ENCODE data around the gene QRICH1.

Gene QRICH1

DNA sequence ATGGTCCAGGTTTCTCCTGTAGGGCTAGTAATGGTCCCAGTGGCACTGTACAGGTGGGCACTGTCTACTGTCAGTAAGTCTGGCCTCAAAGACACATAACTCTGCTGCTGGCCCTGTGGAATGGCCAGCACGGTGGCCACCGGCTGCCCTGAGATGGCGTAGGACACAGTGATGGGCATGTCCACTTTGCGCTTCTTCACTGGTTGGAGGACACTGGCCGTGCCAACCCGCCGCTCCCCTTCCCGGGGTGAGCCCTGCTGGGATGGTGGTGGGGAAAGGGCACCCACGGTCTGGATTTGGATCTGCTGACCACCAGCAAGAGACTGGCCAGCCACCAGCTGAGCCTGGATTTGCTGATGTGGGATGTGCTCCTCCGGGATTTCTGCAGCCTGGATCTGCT is 36.6 kb downstream of the QRICH1 start:
- Mint-ChIP-seq H3K4me1 (peaks cover 13% of the 10 kb centered on the region), H3K4me3 (no peak overlapping the region), H3K9me3 (no peaks in the 10 kb centered on the region), H3K36me3 (ENCODE audit: insufficient read depth) (peaks cover 45% of the 10 kb centered on the region), H3K27ac (ENCODE audit: low read depth) (peak overlapping the region; percentile 27), H3K27me3 (no peaks in the 10 kb centered on the region)
- DNase-seq (ENCODE audit: low spot score in 2 of 2), result no peak
- no peak for ATAC-seq (replicated peaks; ENCODE audit: extremely low read depth, poor library complexity, severe bottlenecking)

DNA sequence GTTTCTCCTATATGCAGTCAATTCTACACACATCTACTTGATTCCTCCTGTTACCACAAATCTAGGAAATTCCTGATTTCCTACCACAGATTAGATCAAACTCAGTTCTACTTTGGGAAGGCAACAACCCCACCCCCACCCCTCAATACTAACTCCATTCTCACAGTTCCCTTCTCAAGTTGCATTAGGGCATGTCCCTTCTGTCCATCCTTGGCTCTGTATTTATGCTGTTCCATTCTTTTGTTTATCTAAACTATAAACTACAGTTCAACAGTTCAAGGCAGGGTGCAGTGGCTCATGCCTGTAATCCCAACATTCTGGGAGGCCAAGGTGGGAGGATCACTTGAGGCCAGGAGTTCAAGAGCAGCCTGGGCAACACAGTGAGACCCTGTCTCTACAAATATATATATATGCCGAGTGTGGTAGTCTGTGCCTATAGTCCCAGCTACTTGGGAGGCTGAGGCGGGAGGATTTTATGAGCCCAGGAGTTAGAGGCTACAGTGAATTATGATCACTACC is 39.5 kb downstream of the QRICH1 start:
- ATAC-seq (replicated peaks; ENCODE audit: extremely low read depth, poor library complexity, severe bottlenecking) (no peak), DNase-seq (ENCODE audit: low spot score in 2 of 2) (no peak)
- no peak overlapping the region for H3K4me3 Mint-ChIP-seq
- H3K36me3 Mint-ChIP-seq (ENCODE audit: insufficient read depth), result peaks cover 50% of the 10 kb centered on the region
- peaks cover 32% of the 10 kb centered on the region for H3K4me1 Mint-ChIP-seq
- no peaks in the 10 kb centered on the region for H3K27me3 Mint-ChIP-seq
- no peaks in the 10 kb centered on the region for H3K9me3 Mint-ChIP-seq
- H3K27ac Mint-ChIP-seq (ENCODE audit: low read depth), result no peak overlapping the region

DNA sequence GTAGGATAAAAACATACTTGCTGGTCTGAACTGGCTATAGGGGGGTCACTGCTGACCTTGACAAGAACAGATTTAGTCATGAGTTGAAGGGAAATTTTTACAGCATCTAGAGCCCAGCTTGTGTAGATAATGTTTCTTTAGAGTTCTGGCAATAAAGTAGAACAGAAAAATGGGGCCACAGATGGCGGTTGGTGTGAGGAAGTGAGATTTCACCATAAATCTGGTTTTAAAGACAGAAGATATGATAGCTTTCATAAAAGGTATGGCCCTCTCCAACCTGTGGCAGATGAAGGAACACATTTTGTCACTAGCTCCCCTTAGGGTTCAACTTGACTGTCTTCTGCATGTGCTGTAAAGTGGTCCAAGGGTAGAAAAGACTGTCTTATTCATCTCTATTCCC is 40.3 kb downstream of the QRICH1 start:
- H3K4me1 Mint-ChIP-seq, result peaks cover 32% of the 10 kb centered on the region
- H3K9me3 Mint-ChIP-seq, result no peaks in the 10 kb centered on the region
- no peak for DNase-seq (ENCODE audit: low spot score in 2 of 2)
- H3K4me3 Mint-ChIP-seq, result no peak overlapping the region
- H3K27me3 Mint-ChIP-seq, result no peaks in the 10 kb centered on the region
- ATAC-seq (replicated peaks; ENCODE audit: extremely low read depth, poor library complexity, severe bottlenecking), result no peak
- peaks cover 48% of the 10 kb centered on the region for H3K36me3 Mint-ChIP-seq (ENCODE audit: insufficient read depth)
- no peak overlapping the region for H3K27ac Mint-ChIP-seq (ENCODE audit: low read depth)

DNA sequence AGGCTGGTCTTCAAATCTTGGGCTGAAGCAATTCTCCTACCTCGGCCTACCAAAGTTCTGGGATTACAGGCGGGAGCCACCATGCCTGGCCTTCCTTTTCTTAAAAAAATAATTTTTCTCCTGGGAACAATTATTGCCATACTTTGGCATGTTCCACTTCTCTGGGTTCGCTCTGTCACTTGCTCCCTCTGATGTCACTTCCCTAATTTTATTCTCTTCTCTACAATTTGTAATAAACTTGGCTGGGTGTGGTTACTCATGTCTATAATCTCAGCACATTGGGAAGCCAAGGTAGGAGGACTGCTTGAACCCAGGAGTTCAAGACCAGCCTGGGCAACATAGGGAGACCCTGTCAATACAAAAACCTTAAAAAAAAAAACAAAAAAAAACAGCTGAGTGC is 58.6 kb downstream of the QRICH1 start:
- no peaks in the 10 kb centered on the region for H3K27me3 Mint-ChIP-seq
- H3K9me3 Mint-ChIP-seq, result no peaks in the 10 kb centered on the region
- H3K27ac Mint-ChIP-seq (ENCODE audit: low read depth), result no peak overlapping the region
- DNase-seq (ENCODE audit: low spot score in 2 of 2) (no peak), ATAC-seq (replicated peaks; ENCODE audit: extremely low read depth, poor library complexity, severe bottlenecking) (no peak)
- peaks cover 58% of the 10 kb centered on the region for H3K36me3 Mint-ChIP-seq (ENCODE audit: insufficient read depth)
- H3K4me3 Mint-ChIP-seq, result no peak overlapping the region
- H3K4me1 Mint-ChIP-seq, result peaks cover 10% of the 10 kb centered on the region

DNA sequence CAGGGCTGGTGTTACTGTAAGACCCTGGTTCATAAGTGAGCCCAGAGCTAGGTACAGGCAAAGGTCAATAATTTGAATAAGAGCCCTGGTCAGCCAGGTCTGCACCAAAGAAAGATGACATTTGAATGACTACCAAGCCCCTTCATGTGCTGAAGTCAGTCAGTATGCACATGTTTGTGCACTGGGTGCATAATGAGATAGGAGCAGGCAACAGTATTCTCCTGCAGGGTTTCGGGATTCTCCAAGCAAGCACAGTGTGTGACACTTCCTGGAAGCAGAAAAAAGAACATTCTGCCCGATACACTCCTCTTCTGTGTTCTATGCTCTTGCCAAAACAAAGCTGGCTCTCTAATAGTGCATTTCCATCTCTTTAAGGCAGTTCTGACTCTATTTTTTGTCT is 59.2 kb downstream of the QRICH1 start:
- peaks cover 58% of the 10 kb centered on the region for H3K36me3 Mint-ChIP-seq (ENCODE audit: insufficient read depth)
- no peak overlapping the region for H3K4me3 Mint-ChIP-seq
- H3K4me1 Mint-ChIP-seq, result peaks cover 10% of the 10 kb centered on the region
- no peaks in the 10 kb centered on the region for H3K9me3 Mint-ChIP-seq
- DNase-seq (ENCODE audit: low spot score in 2 of 2) (no peak), ATAC-seq (replicated peaks; ENCODE audit: extremely low read depth, poor library complexity, severe bottlenecking) (no peak)
- peak overlapping the region; percentile 19 for H3K27ac Mint-ChIP-seq (ENCODE audit: low read depth)
- no peaks in the 10 kb centered on the region for H3K27me3 Mint-ChIP-seq

DNA sequence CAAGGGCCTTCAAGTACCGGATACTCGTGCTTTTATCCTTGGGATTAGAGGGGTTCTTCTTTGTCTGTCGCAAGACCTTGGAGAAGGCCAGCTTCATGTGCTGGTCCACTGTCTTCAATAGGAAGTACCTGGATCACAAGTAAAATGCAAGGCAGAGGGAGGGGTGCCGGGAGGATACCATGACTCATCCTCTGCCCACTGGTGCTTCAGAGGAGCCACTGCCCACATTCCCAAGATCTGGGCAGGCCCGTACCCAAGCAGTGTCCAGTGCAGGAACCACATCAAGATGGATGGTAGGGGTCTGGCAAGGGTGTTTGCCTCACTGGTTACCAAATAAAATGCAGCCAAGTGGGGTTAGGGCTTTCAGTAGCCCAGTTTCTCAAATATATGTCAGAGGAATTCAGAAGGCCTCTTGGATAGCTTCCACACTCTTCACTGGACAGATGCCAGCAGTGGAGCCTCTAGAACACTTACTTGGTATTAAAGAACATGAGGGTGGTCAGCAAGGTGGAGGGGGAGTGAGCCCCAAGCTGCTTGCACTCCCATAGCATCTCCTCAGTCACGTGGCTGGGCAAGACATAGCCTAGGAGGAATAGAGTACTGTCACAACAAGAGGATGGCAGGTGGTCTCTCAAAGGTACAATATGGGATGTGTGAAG is 61.1 kb downstream of the QRICH1 start:
- H3K36me3 Mint-ChIP-seq (ENCODE audit: insufficient read depth), result peaks cover 62% of the 10 kb centered on the region
- DNase-seq (ENCODE audit: low spot score in 2 of 2) (no peak), ATAC-seq (replicated peaks; ENCODE audit: extremely low read depth, poor library complexity, severe bottlenecking) (no peak)
- H3K4me3 Mint-ChIP-seq, result no peak overlapping the region
- no peaks in the 10 kb centered on the region for H3K27me3 Mint-ChIP-seq
- H3K9me3 Mint-ChIP-seq, result no peaks in the 10 kb centered on the region
- no peak overlapping the region for H3K27ac Mint-ChIP-seq (ENCODE audit: low read depth)
- H3K4me1 Mint-ChIP-seq, result peaks cover 26% of the 10 kb centered on the region

DNA sequence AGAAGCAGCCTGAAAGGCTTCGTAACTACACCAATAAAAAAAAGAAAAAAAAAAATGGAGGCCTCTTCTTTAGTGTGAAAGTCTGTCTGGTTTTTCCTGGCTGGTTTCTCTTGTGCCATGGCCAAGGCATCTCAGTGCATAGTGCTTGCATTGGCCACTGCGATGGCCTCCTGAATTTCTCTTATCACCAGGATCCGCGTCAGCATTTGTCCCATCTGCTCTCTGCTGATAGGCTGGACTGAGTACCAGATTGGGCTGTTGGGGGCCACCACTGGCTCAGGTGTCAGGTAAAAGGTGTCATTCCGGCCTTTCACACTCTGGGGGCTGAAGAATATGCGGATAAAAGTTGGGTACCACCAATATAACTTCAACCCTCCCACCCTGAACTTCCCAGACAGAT is 63.5 kb downstream of the QRICH1 start:
- peaks cover 28% of the 10 kb centered on the region for H3K4me1 Mint-ChIP-seq
- H3K27ac Mint-ChIP-seq (ENCODE audit: low read depth), result peak overlapping the region; percentile 51
- DNase-seq (ENCODE audit: low spot score in 2 of 2) (no peak), ATAC-seq (replicated peaks; ENCODE audit: extremely low read depth, poor library complexity, severe bottlenecking) (no peak)
- peaks cover 51% of the 10 kb centered on the region for H3K36me3 Mint-ChIP-seq (ENCODE audit: insufficient read depth)
- no peaks in the 10 kb centered on the region for H3K9me3 Mint-ChIP-seq
- H3K27me3 Mint-ChIP-seq, result no peaks in the 10 kb centered on the region
- no peak overlapping the region for H3K4me3 Mint-ChIP-seq

DNA sequence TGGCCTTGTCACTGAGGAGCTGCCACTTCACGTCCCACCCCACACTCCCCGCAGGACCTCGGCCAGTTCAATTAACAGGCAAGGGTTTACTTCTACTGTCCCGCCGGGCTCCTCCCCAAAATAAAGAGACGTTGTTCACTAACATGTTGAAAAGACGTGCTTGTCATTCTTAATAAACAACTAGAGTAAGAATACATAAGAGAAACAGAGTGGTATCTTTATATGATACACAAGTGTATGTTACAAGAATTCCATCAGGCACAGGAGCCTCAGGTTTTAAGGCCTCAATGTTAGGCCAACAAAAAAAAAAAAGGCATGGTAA is 64.3 kb downstream of the QRICH1 start:
- Mint-ChIP-seq H3K4me1 (peaks cover 27% of the 10 kb centered on the region), H3K9me3 (no peaks in the 10 kb centered on the region), H3K36me3 (ENCODE audit: insufficient read depth) (peaks cover 47% of the 10 kb centered on the region), H3K27me3 (no peaks in the 10 kb centered on the region), H3K4me3 (peak overlapping the region; percentile 87), H3K27ac (ENCODE audit: low read depth) (peak overlapping the region; percentile 97)
- no peak for ATAC-seq (replicated peaks; ENCODE audit: extremely low read depth, poor library complexity, severe bottlenecking)
- DNase-seq (ENCODE audit: low spot score in 2 of 2), result no peak

DNA sequence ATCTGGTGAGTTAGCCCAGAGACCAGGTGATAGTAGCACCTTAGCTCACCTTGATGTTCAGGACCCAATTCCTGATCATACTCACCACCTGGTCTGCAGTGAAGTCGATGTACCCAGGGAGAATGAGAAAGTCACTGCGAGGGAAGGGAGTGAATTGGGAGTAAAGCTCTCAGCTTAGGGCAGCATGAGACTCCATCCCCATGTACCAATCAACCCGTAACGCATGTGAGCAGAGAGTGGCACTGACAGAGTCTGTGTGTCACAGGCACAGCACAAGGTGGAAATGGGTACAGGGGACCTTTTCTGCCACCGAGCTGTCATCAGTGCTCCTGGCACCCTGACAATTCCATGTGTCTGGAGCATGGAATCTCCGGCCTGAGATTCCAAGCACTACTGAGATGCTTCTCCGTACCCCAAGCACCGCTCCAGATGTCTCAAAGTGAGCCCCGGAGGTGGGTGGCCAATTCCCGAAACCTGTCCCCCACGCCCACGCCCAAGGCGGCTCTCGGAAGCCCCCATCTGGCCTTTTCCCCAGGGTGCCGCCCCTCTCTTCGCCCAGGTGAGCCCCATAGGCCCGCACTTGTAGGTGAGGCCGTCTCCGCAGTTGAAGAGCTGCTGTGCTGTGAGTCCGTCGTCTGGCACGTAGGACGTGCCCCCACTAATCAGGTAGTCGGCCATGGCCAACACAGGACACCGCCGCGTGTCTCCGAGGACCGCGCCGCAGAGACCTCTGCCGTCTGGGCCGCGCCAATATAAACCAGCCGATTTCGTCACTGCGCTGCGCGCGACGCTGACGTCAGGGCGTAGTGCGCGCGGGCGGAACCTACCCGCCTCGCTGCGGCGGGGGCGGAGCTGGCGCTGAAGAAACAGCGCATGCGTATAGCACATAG is 65.0 kb downstream of the QRICH1 start, which contains the start of gene IMPDH2:
Gene IMPDH2 (minus strand): TSS at position 726 of the 890 bp plus-strand sequence. CDS start 48 bp downstream, at position 678.
- Mint-ChIP-seq H3K27me3 (no peaks in the 10 kb centered on the region), H3K4me3 (peak within 1 kb of the TSS; percentile 87), H3K27ac (ENCODE audit: low read depth) (peak within 1 kb of the TSS; percentile 97), H3K36me3 (ENCODE audit: insufficient read depth) (peaks cover 53% of the 10 kb centered on the region), H3K9me3 (no peaks in the 10 kb centered on the region), H3K4me1 (peaks cover 27% of the 10 kb centered on the region)
- DNase-seq (ENCODE audit: low spot score in 2 of 2), result peak; percentile 88 to 90
- peak; percentile 94 for ATAC-seq (replicated peaks; ENCODE audit: extremely low read depth, poor library complexity, severe bottlenecking)

DNA sequence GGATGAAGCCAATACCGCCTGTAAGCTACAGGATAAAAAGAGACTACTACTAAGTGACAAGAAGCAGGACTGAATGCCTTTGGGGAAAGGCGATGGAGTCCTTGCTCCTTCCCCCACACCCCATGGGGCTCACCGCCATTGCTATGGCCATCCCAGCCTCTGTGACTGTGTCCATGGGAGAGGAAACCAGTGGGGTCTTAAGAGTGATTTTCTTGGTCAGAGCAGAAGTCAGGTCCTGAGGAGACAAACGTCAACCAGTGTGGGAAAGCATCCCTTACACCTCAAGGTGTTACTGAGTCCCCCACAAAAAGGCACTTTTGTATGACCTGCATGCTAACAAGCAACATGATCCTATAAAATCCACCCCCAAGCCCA is 65.6 kb downstream of the QRICH1 start:
- Mint-ChIP-seq H3K27ac (ENCODE audit: low read depth) (peak overlapping the region; percentile 97), H3K4me3 (peak overlapping the region; percentile 87), H3K27me3 (no peaks in the 10 kb centered on the region), H3K9me3 (no peaks in the 10 kb centered on the region), H3K36me3 (ENCODE audit: insufficient read depth) (peaks cover 55% of the 10 kb centered on the region), H3K4me1 (peaks cover 28% of the 10 kb centered on the region)
- ATAC-seq (replicated peaks; ENCODE audit: extremely low read depth, poor library complexity, severe bottlenecking) (no peak), DNase-seq (ENCODE audit: low spot score in 2 of 2) (no peak)

DNA sequence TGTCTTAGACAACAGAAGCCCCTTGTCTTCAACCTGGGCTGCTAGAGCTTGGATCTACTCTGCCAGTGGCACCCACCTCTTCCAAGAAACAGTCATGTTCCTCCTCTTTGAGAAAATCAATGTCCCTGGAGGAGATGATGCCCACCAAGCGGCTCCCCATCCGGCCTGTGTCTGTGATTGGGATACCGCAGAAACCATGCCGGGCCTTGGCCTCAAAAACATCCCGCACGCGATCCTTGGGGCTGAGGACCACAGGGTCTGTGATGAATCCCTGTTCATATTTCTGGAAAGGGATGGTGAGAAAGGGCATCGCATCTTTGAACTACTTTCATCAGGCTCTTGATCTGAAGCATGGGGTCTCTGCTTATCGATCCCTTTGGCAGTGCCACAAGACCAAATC is 66.2 kb downstream of the QRICH1 start:
- H3K27ac Mint-ChIP-seq (ENCODE audit: low read depth), result peak overlapping the region; percentile 97
- H3K4me3 Mint-ChIP-seq, result no peak overlapping the region
- ATAC-seq (replicated peaks; ENCODE audit: extremely low read depth, poor library complexity, severe bottlenecking), result no peak
- peaks cover 56% of the 10 kb centered on the region for H3K36me3 Mint-ChIP-seq (ENCODE audit: insufficient read depth)
- peaks cover 34% of the 10 kb centered on the region for H3K4me1 Mint-ChIP-seq
- no peaks in the 10 kb centered on the region for H3K9me3 Mint-ChIP-seq
- no peaks in the 10 kb centered on the region for H3K27me3 Mint-ChIP-seq
- DNase-seq (ENCODE audit: low spot score in 2 of 2), result no peak

DNA sequence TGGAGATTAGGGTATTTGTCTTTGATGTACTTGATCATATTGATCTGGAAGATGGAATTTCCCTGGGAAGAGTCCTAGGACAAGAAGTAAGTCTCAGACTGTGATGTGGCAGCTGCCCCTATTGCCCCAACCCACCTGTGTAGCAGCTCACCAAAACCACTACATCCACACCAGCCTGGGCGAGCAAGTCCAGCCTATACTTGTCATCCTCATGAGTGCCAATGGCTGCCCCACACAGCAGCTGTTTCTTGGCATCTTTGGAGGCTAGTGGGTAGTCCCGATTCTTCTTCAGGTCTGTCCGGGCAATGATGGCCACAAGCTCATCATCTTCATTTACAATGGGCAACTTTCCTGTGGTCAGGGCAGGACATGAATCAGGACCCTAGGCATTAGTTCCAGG is 67.3 kb downstream of the QRICH1 start:
- peaks cover 39% of the 10 kb centered on the region for H3K4me1 Mint-ChIP-seq
- no peak for ATAC-seq (replicated peaks; ENCODE audit: extremely low read depth, poor library complexity, severe bottlenecking)
- no peaks in the 10 kb centered on the region for H3K9me3 Mint-ChIP-seq
- H3K27me3 Mint-ChIP-seq, result no peaks in the 10 kb centered on the region
- H3K4me3 Mint-ChIP-seq, result no peak overlapping the region
- H3K27ac Mint-ChIP-seq (ENCODE audit: low read depth), result no peak overlapping the region
- peaks cover 51% of the 10 kb centered on the region for H3K36me3 Mint-ChIP-seq (ENCODE audit: insufficient read depth)
- no peak for DNase-seq (ENCODE audit: low spot score in 2 of 2)
